Amygdala (tissue), 56 donors: ENCODE data around the gene RPLP2.

Experiments used
- DNase-seq, 56 donors: peaks; one replicate each; lab custom pipeline; 2025; lab: John Stamatoyannopoulos, UW

RPLP2 gene

DNA sequence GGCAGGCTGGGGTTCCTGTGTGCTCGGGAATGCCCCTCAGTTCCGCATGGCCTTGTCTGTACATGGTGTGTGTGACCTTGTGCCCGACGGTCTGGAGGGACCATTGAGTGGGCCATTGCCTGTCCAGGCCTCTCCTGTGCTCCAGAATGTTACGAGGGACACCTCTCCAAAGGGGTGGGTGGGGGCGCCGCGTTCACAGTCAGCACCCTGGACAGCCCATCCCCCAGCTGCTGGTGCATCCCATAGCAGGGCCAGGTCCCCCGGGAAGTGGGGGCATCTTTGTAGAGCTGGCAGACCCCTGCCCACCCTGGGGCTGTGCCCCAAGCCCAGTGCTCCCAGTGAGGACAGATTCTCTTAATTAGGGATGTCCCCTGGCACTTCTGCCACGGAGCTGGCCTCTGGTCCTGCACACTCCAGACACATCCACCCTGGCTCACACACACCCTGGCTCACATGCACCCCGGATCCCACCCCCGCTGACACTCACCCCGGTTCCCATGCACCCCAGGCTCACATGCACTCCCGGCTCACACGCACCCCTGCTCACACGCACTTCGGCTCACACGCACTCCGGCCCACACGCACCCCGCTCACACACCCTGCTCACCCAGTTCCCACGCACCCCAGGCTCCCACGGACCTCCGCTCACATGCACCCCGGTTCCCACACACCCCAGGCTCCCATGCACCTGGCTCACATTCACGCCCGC lies 48.4 kb downstream of the RPLP2 start:
- no peak for DNase-seq

DNA sequence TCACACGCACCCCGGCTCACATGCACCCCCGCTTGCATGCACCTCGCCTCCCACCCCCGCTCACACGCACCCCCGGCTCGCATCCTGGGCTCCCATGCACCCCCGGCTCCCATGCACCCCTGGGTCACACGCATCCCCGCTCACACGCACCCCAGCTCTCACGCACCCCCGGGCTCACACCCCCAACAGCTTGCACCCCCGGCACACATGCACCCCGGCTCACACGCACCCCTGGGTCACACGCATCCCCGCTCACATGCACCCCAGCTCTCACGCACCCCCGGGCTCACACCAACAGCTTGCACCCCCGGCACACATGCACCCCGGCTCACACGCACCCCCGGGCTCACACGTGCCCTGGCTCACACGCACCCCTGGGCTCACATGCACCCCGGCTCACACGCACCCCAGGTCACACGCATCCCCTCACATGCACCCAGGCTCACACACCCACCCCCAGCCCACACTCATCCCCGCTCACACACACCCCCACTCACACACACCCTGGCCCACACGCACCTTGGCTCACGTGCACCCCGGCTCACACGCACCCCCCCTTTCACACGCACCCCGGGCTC lies 49.1 kb downstream of the RPLP2 start:
- no peak for DNase-seq

DNA sequence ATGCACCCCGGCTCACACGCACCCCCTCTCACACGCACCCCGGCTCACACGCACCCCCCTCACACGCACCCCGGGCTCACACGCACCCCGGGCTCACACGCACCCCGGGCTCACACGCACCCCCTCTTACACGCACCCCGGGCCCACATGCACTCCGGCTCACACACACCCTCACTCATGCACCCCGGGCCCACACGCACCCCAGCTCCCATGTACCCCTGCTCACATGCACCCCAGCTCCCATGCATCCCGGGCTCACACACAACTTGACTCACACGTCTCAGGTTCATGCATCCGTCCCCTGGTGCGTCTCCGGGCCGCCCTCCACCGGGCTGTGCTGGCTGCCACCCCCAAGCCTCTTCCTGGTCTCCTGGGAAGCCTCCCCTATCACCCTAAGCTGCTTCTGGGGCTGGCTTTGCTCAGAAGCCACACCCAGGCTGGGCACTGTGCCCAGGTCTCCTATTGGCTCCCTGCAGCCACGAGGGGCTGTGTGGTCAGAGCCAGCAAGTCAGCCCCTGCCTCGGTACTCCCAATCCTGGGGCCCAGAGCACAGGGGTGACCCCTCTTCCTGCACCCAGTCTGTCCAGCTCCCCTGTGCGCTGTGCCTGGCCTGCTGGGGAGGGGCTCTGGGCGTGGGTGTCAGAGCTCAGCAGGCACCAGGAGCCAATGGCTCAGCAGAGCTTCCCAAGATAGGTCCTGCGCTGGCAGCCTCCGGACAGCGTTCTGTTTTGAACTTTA lies 49.8 kb downstream of the RPLP2 start:
- DNase-seq: peak in 50 of 56 donors; percentile 15 to 85 (median 64)

DNA sequence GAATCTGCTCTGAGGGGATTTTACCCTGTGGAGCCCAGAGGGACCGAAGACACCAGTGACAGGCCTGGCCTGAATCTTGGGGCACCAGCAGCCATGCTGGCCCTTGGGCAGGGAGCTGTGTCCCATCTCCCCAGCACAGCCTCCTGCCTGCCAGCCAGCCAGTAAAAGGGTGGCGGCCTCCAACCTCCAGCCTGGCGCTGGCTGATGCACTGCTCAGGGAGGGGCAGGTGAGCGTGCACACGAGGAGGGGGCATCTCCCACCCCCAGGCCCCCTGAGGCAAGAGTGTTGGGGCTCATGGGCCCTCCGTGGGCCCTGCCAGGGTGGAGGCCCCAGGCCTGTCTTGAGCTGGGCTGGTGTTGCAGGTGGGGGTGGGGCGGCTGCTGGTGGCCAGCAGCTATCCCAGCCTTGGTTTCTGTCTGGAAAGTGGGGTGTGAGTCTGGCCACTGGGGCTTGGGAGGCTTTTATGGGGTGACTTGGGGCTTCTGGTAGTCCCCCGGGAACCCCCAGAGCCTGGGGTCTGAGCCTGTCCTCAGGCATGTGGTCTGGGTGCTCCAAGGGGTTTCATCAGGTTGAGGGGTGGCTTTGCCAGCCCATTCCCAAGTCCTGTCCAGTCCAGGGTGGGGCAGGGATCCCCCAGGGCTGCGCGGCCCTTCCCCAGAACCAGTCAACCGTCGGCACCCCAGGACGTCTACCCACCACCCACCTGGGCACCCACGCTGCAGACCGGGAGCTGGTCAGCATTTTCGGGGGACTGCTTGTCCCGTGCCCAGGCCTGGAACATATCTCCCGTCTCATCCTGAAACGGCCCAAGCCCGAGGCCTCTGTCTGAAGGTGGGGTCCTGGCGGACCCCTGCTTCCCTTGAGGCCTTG lies 50.7 kb downstream of the RPLP2 start:
- DNase-seq: no peak

DNA sequence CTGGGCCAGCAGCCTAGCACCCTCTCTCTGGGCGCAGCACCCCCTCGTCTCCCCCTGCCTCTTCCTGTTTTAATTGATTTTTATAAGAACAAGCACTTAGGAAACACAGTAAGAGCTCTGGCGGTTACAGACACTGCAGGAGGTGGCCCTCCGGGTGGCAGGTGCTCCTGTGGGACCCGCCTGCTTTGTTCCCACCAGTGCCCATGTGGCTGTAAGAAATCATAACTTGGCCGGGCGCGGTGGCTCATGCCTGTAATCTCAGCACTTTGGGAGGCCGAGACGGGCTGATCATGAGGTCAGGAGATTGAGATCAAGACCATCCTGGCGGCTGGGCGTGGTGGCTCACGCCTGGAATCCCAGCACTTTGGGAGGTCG lies 51.3 kb downstream of the RPLP2 start:
- DNase-seq: no peak

DNA sequence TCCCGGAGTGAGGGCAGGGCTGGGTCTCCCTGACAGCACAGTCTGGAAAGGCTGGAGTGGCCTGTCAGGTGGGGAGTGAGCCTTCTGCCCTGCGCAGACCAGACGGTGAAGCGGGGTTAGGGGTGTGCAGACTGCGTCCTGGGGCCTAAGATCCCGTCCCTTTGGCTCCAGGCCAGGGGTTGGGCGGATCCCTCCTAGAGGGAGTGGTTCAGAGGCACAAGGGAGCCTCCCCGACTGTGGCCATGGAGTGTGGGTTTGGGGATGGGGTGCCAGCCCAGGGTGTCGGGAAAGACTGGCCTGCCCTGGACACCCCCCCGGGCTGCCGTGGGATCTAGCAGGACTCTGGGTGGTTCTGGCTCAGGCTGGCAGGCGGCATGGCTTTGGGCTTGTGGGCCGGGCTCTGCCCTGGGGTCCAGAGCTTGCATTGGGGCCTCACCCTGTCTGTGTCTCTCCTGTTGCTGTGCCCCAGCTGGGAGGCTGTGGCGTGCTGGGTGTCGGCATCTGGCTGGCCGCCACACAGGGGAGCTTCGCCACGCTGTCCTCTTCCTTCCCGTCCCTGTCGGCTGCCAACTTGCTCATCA lies 52.4 kb downstream of the RPLP2 start:
- DNase-seq: no peak
